Stimulated activated naive CD4-positive, alpha-beta T cell treated with Interleukin-2 at 50 U/mL for 16 hours (primary cell): Measurements from ENCODE around the gene CBY2.
"Not testable (repeated sequence)": the region's sequence is repeated elsewhere in the genome, so short reads cannot be mapped to it uniquely, and the experiment has no call there.

ENCODE experiments used
- DNase-seq: peaks from one replicate; lab custom pipeline; 2025; lab: John Stamatoyannopoulos, UW

The CBY2 gene, protein sequence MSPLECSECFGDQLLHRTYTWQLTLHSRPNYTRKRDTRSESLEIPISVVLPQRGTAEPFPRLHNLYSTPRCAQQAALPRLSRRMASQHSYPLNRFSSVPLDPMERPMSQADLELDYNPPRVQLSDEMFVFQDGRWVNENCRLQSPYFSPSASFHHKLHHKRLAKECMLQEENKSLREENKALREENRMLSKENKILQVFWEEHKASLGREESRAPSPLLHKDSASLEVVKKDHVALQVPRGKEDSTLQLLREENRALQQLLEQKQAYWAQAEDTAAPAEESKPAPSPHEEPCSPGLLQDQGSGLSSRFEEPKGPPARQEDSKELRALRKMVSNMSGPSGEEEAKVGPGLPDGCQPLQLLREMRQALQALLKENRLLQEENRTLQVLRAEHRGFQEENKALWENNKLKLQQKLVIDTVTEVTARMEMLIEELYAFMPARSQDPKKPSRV

GRCh38 chr13:45702088-45702487 is at the start of gene CBY2:
Gene CBY2 (plus strand): TSS chr13:45702320. CDS start chr13:45702391, 71 bp downstream.
- no peak for DNase-seq

GRCh38 chr13:45654633-45655349 is 47.3 kb upstream of the CBY2 start:
- DNase-seq, result no peak

DNA sequence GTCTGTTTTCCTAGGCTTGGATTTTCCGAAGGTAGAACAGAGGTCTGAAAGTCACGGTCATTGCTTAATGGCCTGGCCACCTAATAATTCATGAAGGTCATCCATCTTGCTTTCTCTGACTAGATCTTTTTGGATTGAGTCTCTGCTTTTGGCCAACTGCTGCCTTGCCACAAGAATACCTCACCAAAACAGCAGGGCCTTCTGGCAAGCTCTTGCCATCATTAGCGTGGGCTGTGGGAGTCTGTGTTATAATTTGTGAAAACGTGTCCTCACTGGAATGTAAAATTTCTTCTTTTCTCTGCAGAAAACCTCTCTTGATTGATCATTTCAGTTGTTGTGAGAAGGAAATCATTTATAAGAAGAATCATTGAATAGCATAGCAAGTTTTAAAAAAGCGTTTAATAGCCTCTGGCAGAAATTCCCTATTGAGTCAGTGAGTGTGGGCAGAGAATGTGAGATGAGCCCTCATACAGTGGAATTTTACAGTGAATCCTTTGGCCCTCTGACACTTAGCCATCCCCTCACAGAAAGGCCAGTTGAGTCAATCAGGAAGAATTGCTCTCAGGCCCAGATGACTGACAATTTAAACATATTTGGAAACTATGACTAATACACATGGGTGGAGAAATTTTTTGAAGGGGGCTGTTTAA is 43.4 kb upstream of the CBY2 start:
- no peak for DNase-seq

DNA sequence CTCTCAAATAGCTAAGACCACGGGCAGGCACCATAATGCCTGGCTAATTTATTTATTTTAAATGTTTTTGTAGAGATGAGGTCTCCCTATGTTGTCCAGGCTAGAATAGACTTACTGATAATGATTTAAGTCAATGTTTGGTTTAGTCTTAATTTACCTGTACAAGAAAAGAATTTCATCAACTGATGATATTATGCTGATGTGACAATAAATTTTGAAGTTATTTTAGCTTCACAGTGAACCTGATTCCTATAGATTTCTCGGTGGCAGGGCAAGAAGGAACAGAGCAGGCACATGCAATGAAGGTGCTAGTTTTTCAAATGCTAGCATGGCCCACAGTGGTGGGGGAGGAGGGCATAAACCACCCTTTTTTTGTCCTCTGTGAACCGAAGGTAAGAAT is 42.6 kb upstream of the CBY2 start:
- no peak for DNase-seq

GRCh38 chr13:45660458-45660857 is 41.7 kb upstream of the CBY2 start:
- DNase-seq, result not testable (repeated sequence)

DNA sequence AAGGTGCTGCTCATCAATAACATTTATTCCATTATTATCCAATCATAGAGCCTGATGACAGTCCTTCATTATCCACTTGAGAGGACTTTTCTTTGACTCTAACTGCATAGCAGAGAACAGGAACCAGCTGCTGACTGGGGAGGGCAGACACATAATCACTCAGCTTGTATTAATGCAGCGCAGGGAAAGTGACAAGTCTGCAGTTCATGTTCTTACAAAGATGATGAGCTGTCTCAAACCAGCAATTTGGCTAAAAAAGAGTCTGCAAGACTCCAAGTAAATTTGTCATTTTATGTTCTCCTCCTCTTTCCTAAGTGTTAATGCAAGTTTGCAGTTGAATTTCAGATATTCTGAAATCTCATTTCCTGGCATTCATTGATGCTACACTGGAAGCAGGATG is 40.0 kb upstream of the CBY2 start:
- no peak for DNase-seq

GRCh38 chr13:45662903-45663302 is 39.2 kb upstream of the CBY2 start:
- DNase-seq, result not testable (repeated sequence)

- not testable (repeated sequence) for DNase-seq
Measured at GRCh38 chr13:45669626-45670025, 32.5 kb upstream of the CBY2 start.

DNA sequence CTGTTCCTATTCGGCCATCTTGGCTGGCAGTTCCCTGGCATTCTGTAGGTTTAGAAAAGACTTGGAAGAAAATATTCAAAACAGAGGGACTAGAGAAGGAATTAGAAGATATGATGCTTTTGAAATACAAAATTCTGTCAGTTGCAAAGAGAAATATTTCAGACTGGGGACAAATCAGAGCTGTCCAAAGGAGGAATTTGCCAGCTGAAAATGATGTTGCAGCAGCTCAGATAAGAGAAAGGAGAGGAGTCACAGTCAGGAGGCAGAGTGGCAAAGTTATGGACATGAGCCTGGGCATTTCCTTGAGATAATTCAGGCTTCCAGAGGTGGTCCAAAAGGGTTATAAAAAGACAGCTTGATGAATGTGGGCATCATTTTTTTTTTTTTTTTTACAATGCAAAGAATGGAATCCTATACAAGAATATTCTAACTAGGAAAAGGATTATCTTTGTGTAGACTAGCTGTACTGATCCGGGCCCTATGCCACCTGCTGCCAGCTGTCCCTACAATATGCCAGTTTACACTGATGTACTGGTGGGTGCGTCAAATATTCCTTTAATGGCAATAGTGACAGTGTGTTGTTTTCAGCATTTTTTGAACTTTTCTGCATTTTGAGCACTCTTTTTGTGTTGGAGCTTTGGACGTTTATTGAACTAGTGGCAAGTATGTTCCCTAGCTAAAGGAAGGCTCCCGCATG is 31.8 kb upstream of the CBY2 start:
- DNase-seq, result no peak

- DNase-seq, result no peak
Measured at GRCh38 chr13:45674908-45675307, 27.2 kb upstream of the CBY2 start.

GRCh38 chr13:45678282-45678681 is 23.8 kb upstream of the CBY2 start:
- no peak for DNase-seq

GRCh38 chr13:45681113-45681512 is 21.0 kb upstream of the CBY2 start:
- no peak for DNase-seq

GRCh38 chr13:45682494-45683008 is 19.6 kb upstream of the CBY2 start:
- no peak for DNase-seq

DNA sequence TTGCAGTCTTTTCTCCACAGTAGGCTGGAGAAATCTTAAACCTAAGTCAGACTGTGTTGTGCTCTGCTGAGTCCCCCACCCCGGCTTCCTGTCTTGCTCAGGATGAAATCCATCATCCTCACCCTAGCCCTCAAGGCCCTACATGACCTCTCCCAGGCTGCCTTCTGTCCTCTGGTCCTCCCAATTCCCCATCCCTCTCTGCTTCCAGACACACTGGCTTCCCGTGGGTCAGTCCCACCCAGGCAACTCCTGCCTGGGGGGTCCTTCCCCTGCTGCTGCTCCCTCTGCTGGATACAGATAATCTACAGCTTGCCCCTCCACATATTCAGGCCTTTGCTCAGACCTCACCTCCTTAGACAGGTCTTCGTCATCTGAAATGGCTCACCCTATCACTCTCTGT is 18.4 kb upstream of the CBY2 start:
- no peak for DNase-seq

DNA sequence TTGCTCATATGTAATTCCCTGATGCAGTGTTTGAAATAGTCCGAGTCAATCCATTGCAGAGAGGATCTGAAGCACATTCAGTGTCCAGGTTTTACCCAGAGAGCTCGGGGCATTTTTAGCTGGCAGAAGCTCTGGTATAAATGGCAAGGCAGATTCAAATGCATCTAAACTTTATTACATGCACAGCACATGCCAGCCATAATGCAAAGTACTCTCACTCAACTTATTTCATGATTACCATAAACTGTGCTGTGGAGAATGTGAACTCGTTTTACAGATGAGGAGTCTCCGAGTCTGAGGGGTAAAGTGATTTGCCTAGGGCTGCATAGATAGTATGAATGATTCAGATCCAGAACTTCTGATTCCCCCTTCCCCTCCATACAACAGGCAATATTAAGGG is 13.5 kb upstream of the CBY2 start:
- no peak for DNase-seq

- DNase-seq, result no peak
Measured at GRCh38 chr13:45690636-45691035, 11.5 kb upstream of the CBY2 start.

- DNase-seq, result no peak
Measured at GRCh38 chr13:45691251-45691650, 10.9 kb upstream of the CBY2 start.

GRCh38 chr13:45691667-45692066 is 10.5 kb upstream of the CBY2 start:
- no peak for DNase-seq

GRCh38 chr13:45695198-45695730 is 6.9 kb upstream of the CBY2 start:
- peak; percentile 12 for DNase-seq

- DNase-seq, result no peak
Measured at GRCh38 chr13:45696610-45697226, 5.4 kb upstream of the CBY2 start.
